ENCODE data around the gene LTBR.

DNA sequence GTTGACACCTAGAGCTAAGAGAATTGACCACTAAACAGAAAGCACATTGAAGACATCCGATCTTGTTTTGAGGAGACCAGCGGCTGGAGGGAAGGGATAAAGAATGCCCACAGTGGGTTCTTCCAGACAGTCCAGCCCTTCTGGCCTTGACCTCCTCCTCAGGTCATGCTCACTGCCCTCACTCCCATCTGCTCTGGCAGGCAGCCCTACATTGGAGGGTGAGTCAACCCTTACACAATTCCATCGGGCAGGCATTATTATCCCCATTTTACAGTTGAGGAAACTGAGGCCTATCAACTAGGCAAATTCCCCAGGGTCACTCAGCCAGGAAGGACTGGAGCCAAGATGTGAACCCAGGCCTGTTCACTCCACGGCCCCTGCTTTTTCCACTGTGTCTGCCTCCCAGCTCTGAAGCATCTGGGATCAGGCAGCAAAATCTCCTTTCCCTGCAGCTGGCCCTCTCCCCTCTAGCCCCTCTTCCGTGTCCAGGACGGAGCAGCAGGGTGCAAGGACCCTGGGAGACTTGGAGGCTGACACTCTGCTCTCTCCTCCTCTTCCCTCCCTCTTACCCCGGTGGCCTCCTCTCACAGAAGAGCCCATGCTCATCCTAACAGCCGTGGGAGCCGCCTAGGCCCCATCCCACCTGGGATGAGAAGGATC lies 13.9 kb upstream of the LTBR start:
- no peak for TF ChIP-seq POLR2A (IDR thresholded peaks at IDR 0.05; ENCODE audit: low read length)
- TF ChIP-seq GATA1 (IDR thresholded peaks at IDR 0.05; ENCODE audit: low read depth, low read length) = no peak

Data from erythroblast (primary cell).